Suprapubic skin (tissue), 4 donors: Measurements from ENCODE around the gene VRK3. TPM values are rescaled to one million over a fixed set of nuclear protein-coding genes. Genes with fewer than 3 reads are reported as not detected.
A peak's percentile ranks its signal among the peaks of the same experiment; 100 is the strongest.
"Not testable (repeated sequence)": the region's sequence is repeated elsewhere in the genome, so short reads cannot be mapped to it uniquely, and the experiment has no call there.

Source experiments
- DNase-seq, 2 donors: peaks; one replicate each; pipeline ENCODE4 v3.0.0-alpha.2; 2019; ENCODE audit warnings: low spot score in 2 of 2
- H3K27ac ChIP-seq: fragments of 200-600 bp; sonication (generic); one replicate; pipeline ENCODE4 v1.5.1; 2019
- H3K27me3 ChIP-seq: fragments of 200-600 bp; sonication (generic); one replicate; pipeline ENCODE4 v1.5.1; 2019
- H3K36me3 ChIP-seq: fragments of 200-600 bp; sonication (generic); one replicate; pipeline ENCODE4 v1.5.1; 2019
- H3K4me1 ChIP-seq: fragments of 200-600 bp; sonication (generic); one replicate; pipeline ENCODE4 v1.5.1; 2019
- H3K4me3 ChIP-seq: fragments of 200-600 bp; sonication (generic); one replicate; pipeline ENCODE4 v1.5.1; 2019; ENCODE audit warnings: mild to moderate bottlenecking
- H3K9me3 ChIP-seq: fragments of 200-600 bp; sonication (generic); one replicate; pipeline ENCODE4 v1.5.1; 2019
- CTCF ChIP-seq, 2 donors: fragments of 200-600 bp in 1 of 2; fragments of 450-650 bp in 1 of 2; sonication (generic) in 1 of 2; IDR thresholded peaks; one replicate each; pipeline ENCODE4 v1.5.1; 2016 to 2019; ENCODE audit warnings: antibody characterized with exemption in 2 of 2, mild to moderate bottlenecking in 1 of 2, moderate library complexity in 1 of 2
- EP300 ChIP-seq: sonication (generic); formaldehyde crosslinking; IDR thresholded peaks from one replicate; pipeline ENCODE4 v1.6.1; 2017; ENCODE audit warnings: antibody characterized with exemption
- POLR2A ChIP-seq, 2 donors: fragments of 450-650 bp; IDR thresholded peaks; one replicate each; pipeline ENCODE4 v1.6.1; 2017; ENCODE audit warnings: antibody characterized with exemption in 2 of 2, mild to moderate bottlenecking in 2 of 2, moderate library complexity in 2 of 2
- POLR2AphosphoS5 ChIP-seq, 3 donors: sonication (generic); formaldehyde crosslinking; IDR thresholded peaks; one replicate each; pipeline ENCODE4 v1.6.1; 2017; ENCODE audit warnings: antibody characterized with exemption in 3 of 3
- WGBS: methylation state at CpG from one replicate; pipeline ENCODE4 v1.1.5; 2018; 5-methylcytosine and 5-hydroxymethylcytosine counted together
- total RNA-seq, 4 donors: library from RNA; depleted of rRNA; stranded (reverse); fragments of >200 nt; gene quantifications; one replicate each; pipeline ENCODE4 v1.1.0, GENCODE V29; 2016

Gene VRK3, protein sequence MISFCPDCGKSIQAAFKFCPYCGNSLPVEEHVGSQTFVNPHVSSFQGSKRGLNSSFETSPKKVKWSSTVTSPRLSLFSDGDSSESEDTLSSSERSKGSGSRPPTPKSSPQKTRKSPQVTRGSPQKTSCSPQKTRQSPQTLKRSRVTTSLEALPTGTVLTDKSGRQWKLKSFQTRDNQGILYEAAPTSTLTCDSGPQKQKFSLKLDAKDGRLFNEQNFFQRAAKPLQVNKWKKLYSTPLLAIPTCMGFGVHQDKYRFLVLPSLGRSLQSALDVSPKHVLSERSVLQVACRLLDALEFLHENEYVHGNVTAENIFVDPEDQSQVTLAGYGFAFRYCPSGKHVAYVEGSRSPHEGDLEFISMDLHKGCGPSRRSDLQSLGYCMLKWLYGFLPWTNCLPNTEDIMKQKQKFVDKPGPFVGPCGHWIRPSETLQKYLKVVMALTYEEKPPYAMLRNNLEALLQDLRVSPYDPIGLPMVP
- 10 to 100 TPM; 21.8 to 53.6 (median 35.8) TPM for total RNA-seq

GRCh38 chr19:50025022-50025793 is at the start of gene VRK3:
Gene VRK3 (minus strand): TSS chr19:50025372. CDS start chr19:50016162, 9,210 bp downstream.
- H3K4me3 ChIP-seq, result peak within 1 kb of the TSS; percentile 80
- TF ChIP-seq POLR2A (IDR thresholded peaks at IDR 0.05) (peak in 1 of 2 donors; percentile 69), CTCF (IDR thresholded peaks at IDR 0.05) (no peak), EP300 (no peak), POLR2AphosphoS5 (IDR thresholded peaks at IDR 0.05) (peak in 2 of 3 donors; percentile 3 to 50)
- H3K36me3 ChIP-seq, result peaks cover 12% of the 10 kb centered on the region
- peaks cover 32% of the 10 kb centered on the region for H3K4me1 ChIP-seq
- DNase-seq, result peak; percentile 99
- peak within 1 kb of the TSS; percentile 87 for H3K27ac ChIP-seq
- H3K27me3 ChIP-seq, result no peaks in the 10 kb centered on the region
- H3K9me3 ChIP-seq, result no peaks in the 10 kb centered on the region
- WGBS, result under 1% methylated on average over 55 of the region's 59 CpGs

GRCh38 chr19:50068382-50068781 is 43.2 kb upstream of the VRK3 start:
- not testable (repeated sequence) for H3K27me3 ChIP-seq, H3K4me3 ChIP-seq, H3K9me3 ChIP-seq, H3K4me1 ChIP-seq, DNase-seq, H3K36me3 ChIP-seq, H3K27ac ChIP-seq
- WGBS, result 78% methylated on average over 5 of the region's 5 CpGs

GRCh38 chr19:50067575-50067974 is 42.4 kb upstream of the VRK3 start:
- H3K9me3 ChIP-seq, result no peaks in the 10 kb centered on the region
- H3K4me1 ChIP-seq, result no peaks in the 10 kb centered on the region
- H3K27ac ChIP-seq, result no peak overlapping the region
- DNase-seq, result no peak
- no peak overlapping the region for H3K4me3 ChIP-seq
- H3K36me3 ChIP-seq, result no peaks in the 10 kb centered on the region
- TF ChIP-seq EP300, result no peak
- no peak for TF ChIP-seq CTCF (IDR thresholded peaks at IDR 0.05)
- TF ChIP-seq POLR2A (IDR thresholded peaks at IDR 0.05), result no peak
- no peak for TF ChIP-seq POLR2AphosphoS5 (IDR thresholded peaks at IDR 0.05)
- WGBS, result 80% methylated on average over 6 of the region's 6 CpGs
- no peaks in the 10 kb centered on the region for H3K27me3 ChIP-seq

DNA sequence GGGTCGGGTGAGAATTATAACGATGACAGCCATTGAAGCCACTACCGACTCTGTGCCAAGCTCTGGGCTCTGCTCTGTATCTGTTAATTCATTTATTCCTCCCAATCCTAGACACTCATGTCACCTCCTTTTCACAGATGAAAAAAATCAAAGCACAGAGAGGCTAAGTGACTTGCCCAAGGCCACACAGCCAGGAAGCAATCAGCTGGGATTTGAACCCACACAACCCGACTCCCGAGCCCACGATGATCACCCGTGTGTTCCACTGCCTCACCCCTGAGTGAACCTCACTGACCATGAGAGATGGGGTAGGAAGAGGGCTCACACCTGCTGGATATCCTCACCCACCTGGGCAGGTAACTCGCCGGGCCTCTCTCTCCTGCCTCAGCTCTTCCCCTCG is 40.8 kb upstream of the VRK3 start:
- Histone ChIP-seq H3K4me1 (no peaks in the 10 kb centered on the region), H3K9me3 (no peaks in the 10 kb centered on the region), H3K27ac (no peak overlapping the region), H3K27me3 (no peaks in the 10 kb centered on the region), H3K4me3 (no peak overlapping the region), H3K36me3 (no peaks in the 10 kb centered on the region)
- 84% methylated on average over 10 of the region's 10 CpGs for WGBS
- TF ChIP-seq EP300 (no peak), POLR2A (IDR thresholded peaks at IDR 0.05) (no peak), POLR2AphosphoS5 (IDR thresholded peaks at IDR 0.05) (no peak), CTCF (IDR thresholded peaks at IDR 0.05) (no peak)
- no peak for DNase-seq

DNA sequence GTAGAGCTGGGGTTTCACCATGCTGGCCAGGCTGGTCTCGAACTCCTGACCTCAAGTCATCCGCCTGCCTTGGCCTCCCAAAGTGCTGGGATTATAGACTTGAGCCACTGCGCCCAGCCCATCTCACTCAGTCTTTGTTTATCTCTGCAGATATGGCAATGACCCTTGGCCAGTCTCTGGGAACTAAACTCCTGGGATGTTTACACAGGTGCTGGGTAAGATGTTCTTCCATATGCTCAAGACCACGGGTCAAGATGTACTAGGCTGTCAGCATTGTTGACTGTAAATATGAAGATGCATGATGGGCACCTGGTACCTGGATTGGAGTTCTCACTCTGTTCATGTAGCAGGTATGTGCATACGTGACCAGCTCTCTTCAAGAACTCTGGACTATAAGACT is 36.5 kb upstream of the VRK3 start:
- Histone ChIP-seq H3K27ac (no peak overlapping the region), H3K4me3 (no peak overlapping the region), H3K36me3 (no peaks in the 10 kb centered on the region), H3K27me3 (no peaks in the 10 kb centered on the region), H3K4me1 (no peaks in the 10 kb centered on the region), H3K9me3 (peaks cover 24% of the 10 kb centered on the region)
- WGBS, result 74% methylated on average over 5 of the region's 5 CpGs
- DNase-seq, result no peak
- no peak for TF ChIP-seq CTCF (IDR thresholded peaks at IDR 0.05)
- TF ChIP-seq EP300, result no peak
- no peak for TF ChIP-seq POLR2AphosphoS5 (IDR thresholded peaks at IDR 0.05)
- no peak for TF ChIP-seq POLR2A (IDR thresholded peaks at IDR 0.05)
